ENCODE measurements around the gene ZNF423.

ZNF423 gene

DNA sequence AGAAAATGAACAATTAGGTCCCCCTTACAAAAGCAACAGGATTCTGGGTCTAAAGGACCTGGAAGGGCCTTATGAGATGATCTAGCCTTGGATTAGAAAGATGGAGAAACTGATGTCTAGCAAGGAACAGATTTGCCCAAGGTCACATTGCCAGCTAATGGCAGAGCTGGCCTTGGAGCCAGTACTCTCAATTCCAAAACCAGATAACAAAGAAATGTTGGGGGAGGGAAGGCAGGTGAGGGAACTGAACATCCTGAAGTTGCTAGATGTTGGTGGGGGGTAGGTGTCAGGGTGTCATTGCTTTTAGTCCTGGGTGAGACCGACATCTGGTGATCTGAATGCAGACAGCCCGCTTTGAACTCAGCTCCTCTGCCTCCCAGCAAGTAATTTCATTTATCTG is 11.3 kb upstream of the ZNF423 start:
- no peak for DNase-seq (ENCODE audit: low read depth)
- Histone ChIP-seq H3K4me1 (ENCODE audit: control insufficient read depth, insufficient read depth, low read length) (no peaks in the 10 kb centered on the region), H3K9me3 (ENCODE audit: control insufficient read depth, low read length) (no peaks in the 10 kb centered on the region), H3K36me3 (ENCODE audit: control insufficient read depth, insufficient read depth, low read length, severe bottlenecking) (no peaks in the 10 kb centered on the region), H3K27me3 (replicated peaks; ENCODE audit: control insufficient read depth, insufficient read depth, low read length) (peaks cover 48% of the 10 kb centered on the region), H3K9ac (ENCODE audit: low read length) (no peak overlapping the region), H3K4me3 (ENCODE audit: low read length) (no peak overlapping the region)

DNA sequence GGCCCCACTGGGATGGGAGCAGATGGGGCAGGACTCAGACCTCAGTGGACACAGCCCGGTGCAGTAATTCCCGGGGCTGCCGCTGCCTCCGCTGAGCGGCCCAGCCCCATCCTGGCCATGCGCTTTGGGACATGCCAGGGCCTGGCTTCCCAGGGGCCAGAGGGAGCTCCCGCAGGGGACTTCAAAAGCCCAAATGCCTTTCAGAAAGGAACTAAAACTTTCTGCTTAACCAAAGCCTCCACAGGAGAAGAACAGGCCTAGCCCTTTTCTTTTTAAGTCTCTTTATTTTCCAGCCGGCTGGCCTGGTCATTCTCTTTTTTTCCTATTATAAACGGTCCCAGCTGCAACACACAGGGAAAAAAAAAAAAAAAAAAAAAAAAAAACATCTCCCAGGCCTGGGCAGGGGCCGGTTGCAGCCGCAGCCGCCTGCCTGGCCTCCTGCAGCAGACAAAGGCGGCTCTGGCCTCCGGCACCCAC is 10.7 kb upstream of the ZNF423 start:
- no peaks in the 10 kb centered on the region for H3K9me3 ChIP-seq (ENCODE audit: control insufficient read depth, low read length)
- H3K36me3 ChIP-seq (ENCODE audit: control insufficient read depth, insufficient read depth, low read length, severe bottlenecking) = no peaks in the 10 kb centered on the region
- H3K4me1 ChIP-seq (ENCODE audit: control insufficient read depth, insufficient read depth, low read length) = no peaks in the 10 kb centered on the region
- no peak for DNase-seq (ENCODE audit: low read depth)
- H3K9ac ChIP-seq (ENCODE audit: low read length) = no peak overlapping the region
- H3K27me3 ChIP-seq (replicated peaks; ENCODE audit: control insufficient read depth, insufficient read depth, low read length) = peaks cover 48% of the 10 kb centered on the region
- H3K4me3 ChIP-seq (ENCODE audit: low read length) = no peak overlapping the region

DNA sequence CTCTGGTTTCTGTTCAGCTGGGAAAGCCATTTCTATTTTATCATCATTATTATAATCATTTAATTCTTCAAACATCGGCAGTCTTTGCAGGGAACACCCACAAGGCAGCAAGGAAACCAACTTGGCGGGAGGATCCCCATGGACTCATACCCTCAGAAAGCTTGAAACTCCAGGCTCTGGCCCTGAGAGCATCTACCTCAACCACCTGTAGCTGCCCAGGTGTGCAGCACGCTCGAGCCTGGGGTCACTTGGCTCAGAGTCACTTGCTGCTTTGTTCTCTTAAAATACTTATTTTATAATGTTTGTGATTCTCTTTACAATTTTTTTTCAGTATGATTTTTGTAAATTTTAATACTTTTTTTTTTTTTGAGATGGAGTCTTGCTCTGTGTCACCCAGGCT is 6.8 kb upstream of the ZNF423 start:
- H3K4me1 ChIP-seq (ENCODE audit: control insufficient read depth, insufficient read depth, low read length) = no peaks in the 10 kb centered on the region
- no peak overlapping the region for H3K9ac ChIP-seq (ENCODE audit: low read length)
- no peak for DNase-seq (ENCODE audit: low read depth)
- H3K4me3 ChIP-seq (ENCODE audit: low read length) = no peak overlapping the region
- H3K36me3 ChIP-seq (ENCODE audit: control insufficient read depth, insufficient read depth, low read length, severe bottlenecking) = no peaks in the 10 kb centered on the region
- H3K27me3 ChIP-seq (replicated peaks; ENCODE audit: control insufficient read depth, insufficient read depth, low read length) = peaks cover 31% of the 10 kb centered on the region
- no peaks in the 10 kb centered on the region for H3K9me3 ChIP-seq (ENCODE audit: control insufficient read depth, low read length)

DNA sequence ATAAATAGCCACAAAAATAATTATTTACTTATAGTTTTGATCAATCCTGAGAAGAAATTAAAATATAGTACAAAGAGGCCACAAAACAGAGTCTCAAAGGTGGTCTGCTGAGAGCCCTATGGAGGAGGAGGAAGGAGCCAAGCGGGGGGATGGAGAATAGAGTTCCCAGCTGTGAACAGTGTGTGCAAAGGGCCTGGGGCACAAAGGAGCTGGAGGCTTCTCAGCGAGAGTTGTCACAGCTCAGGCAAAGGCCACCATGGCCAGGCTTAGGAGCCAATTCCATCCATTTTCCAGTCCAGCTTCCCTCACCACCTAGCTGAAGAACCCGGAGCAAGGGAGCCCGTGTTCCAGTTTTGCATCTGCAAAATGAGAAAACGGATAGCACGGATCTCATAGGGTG is 5.4 kb upstream of the ZNF423 start:
- DNase-seq (ENCODE audit: low read depth) = no peak
- Histone ChIP-seq H3K4me3 (ENCODE audit: low read length) (no peak overlapping the region), H3K4me1 (ENCODE audit: control insufficient read depth, insufficient read depth, low read length) (no peaks in the 10 kb centered on the region), H3K9me3 (ENCODE audit: control insufficient read depth, low read length) (no peaks in the 10 kb centered on the region), H3K27me3 (replicated peaks; ENCODE audit: control insufficient read depth, insufficient read depth, low read length) (peaks cover 20% of the 10 kb centered on the region), H3K36me3 (ENCODE audit: control insufficient read depth, insufficient read depth, low read length, severe bottlenecking) (no peaks in the 10 kb centered on the region), H3K9ac (ENCODE audit: low read length) (no peak overlapping the region)

DNA sequence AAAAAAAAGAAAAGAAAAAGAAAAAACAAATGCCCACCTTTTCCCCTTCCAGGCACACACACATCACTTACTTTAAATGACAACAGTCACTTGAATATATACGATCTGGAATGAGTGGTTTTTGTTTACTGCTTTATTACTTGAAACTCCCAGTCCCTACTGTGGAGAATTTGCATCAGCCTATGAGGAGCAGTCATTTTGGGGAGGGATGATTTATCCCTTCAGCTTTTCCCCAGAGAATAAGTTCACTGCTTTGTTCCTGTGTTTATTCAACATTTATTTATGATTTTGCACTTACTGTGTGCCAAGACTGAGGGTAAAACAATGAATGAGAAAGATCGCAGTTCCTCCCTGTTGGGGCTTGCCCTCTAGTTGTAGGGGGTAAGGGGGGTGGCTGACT is 4.7 kb upstream of the ZNF423 start:
- no peaks in the 10 kb centered on the region for H3K9me3 ChIP-seq (ENCODE audit: control insufficient read depth, low read length)
- DNase-seq (ENCODE audit: low read depth) = no peak
- H3K9ac ChIP-seq (ENCODE audit: low read length) = no peak overlapping the region
- H3K27me3 ChIP-seq (replicated peaks; ENCODE audit: control insufficient read depth, insufficient read depth, low read length) = peaks cover 18% of the 10 kb centered on the region
- H3K36me3 ChIP-seq (ENCODE audit: control insufficient read depth, insufficient read depth, low read length, severe bottlenecking) = no peaks in the 10 kb centered on the region
- H3K4me1 ChIP-seq (ENCODE audit: control insufficient read depth, insufficient read depth, low read length) = no peaks in the 10 kb centered on the region
- no peak overlapping the region for H3K4me3 ChIP-seq (ENCODE audit: low read length)

DNA sequence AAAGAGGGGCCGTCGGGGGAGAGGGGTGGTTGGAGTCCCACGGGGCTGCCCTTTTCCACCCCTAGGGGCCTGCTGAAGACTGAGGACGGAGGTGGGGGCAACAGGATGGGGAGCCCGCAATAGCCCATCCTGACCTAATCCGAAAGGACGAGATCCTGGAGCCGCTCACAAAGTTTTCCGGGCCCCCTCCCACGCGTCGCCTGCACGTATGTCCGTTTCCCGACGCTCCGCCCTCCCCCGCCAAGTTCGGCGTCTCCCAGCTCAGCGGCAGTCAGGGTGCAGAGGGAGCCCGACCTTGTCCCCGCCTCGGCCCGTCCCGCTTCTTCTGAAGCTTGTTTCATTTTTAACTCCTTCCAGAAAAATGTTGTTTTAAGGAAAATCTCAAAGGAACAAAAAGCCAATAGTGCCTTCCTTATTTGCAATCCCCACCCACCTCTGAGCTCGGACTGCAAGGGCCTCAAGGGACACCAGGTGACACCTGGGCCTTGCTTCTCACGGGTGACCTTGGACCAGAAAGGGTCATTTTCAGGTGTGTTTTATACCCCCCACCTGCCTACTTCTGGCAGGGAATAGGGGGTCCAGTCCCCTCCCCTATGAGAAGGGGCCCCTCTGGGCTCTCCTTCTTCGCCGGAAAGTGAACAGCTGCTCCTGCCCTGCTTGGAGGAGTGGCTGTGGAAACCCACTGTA is 3.4 kb upstream of the ZNF423 start:
- Histone ChIP-seq H3K27me3 (replicated peaks; ENCODE audit: control insufficient read depth, insufficient read depth, low read length) (peaks cover 7% of the 10 kb centered on the region), H3K9me3 (ENCODE audit: control insufficient read depth, low read length) (no peaks in the 10 kb centered on the region), H3K9ac (ENCODE audit: low read length) (peak overlapping the region; percentile 51), H3K4me3 (ENCODE audit: low read length) (peak overlapping the region; percentile 77), H3K36me3 (ENCODE audit: control insufficient read depth, insufficient read depth, low read length, severe bottlenecking) (no peaks in the 10 kb centered on the region), H3K4me1 (ENCODE audit: control insufficient read depth, insufficient read depth, low read length) (peaks cover 2% of the 10 kb centered on the region)
- DNase-seq (ENCODE audit: low read depth) = peak; percentile 56

DNA sequence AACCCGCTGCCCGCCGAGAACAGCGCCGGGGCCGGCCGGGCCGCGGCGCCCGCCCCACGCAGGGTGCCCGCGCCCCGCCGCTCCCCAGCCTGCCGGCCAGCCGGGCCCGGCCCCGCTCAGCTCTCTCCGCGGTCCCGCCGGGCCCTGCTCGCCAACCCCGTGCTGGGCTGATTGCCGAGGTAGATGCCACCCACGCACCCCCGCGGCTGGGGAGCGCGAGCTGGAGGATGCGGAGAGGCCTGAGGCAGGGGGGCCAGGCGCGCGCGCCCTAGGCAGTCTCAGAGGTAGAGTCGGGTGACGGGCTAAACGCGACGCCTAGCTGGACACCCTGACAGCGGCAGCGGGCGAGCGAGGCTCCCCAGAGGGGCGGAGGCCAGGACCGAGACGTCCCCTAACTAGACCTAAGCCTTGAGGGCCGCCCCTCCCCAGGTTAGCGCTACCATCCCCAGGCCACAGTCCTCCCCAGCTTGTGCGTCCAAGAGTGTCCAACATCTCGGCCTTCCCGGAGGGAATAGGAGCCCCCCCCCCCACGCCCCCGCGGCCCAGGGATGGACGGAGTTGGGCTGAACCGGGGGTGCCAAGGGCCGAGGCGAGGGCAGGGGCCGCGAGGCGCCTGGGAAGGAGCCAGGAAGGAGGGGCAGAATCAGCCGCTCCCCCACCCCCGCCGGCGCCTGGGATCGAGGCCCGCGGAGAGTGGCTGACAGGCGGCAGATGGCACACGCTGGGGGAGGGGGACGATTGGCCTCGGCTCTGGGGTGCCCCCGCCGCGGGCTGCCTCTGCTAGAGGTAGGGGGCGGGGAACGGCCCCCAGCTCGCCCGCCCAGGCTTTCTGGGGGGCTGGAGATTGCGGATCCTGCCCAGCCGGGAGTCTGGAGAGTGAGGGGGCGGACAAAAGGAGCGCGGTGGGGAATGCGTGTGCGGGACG is 2.5 kb upstream of the ZNF423 start:
- Histone ChIP-seq H3K4me3 (ENCODE audit: low read length) (peak overlapping the region; percentile 78), H3K4me1 (ENCODE audit: control insufficient read depth, insufficient read depth, low read length) (peaks cover 10% of the 10 kb centered on the region), H3K36me3 (ENCODE audit: control insufficient read depth, insufficient read depth, low read length, severe bottlenecking) (no peaks in the 10 kb centered on the region), H3K9ac (ENCODE audit: low read length) (peak overlapping the region; percentile 82), H3K27me3 (replicated peaks; ENCODE audit: control insufficient read depth, insufficient read depth, low read length) (peaks cover 3% of the 10 kb centered on the region), H3K9me3 (ENCODE audit: control insufficient read depth, low read length) (no peaks in the 10 kb centered on the region)
- peak; percentile 80 for DNase-seq (ENCODE audit: low read depth)

DNA sequence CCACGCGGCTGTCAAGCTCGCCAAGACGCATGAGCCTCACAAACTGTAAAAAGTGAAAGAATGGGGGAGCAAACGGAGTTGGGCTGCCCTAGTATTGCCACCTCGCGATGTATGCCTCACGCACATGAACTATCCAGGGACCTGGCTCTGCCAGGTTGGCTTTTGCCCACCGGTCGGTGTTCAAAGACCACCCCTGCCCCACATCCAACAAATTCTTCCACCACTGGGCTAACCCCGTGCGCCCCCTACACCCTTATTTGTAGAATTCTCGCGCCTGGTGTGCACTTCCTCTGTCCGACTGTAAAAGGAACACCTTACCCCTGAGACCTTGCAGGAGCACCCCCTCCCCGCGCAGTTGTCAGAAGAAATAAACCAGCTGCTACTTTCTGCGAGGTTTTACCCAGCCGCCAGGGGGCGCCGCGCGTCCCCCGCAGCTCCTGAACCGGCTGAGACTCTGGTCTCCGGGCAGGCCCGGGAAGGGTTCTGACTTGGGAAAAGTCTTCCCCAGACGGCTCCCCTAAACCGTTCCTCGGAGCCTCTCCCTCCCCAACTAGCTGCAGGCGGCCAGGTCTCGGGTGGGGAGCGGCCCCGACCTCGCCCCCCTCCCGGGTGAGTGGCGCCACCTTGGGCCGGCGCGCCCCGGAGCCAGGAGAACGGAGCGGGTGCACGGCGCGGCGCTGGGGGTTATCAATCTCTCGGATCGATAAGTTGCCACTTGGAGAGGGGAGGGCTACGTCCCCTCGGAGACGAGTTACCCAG is 1.7 kb upstream of the ZNF423 start:
- peak; percentile 73 for DNase-seq (ENCODE audit: low read depth)
- peak overlapping the region; percentile 78 for H3K4me3 ChIP-seq (ENCODE audit: low read length)
- H3K36me3 ChIP-seq (ENCODE audit: control insufficient read depth, insufficient read depth, low read length, severe bottlenecking) = no peaks in the 10 kb centered on the region
- H3K9ac ChIP-seq (ENCODE audit: low read length) = peak overlapping the region; percentile 82
- no peaks in the 10 kb centered on the region for H3K9me3 ChIP-seq (ENCODE audit: control insufficient read depth, low read length)
- peaks cover 13% of the 10 kb centered on the region for H3K4me1 ChIP-seq (ENCODE audit: control insufficient read depth, insufficient read depth, low read length)
- H3K27me3 ChIP-seq (replicated peaks; ENCODE audit: control insufficient read depth, insufficient read depth, low read length) = no peaks in the 10 kb centered on the region

DNA sequence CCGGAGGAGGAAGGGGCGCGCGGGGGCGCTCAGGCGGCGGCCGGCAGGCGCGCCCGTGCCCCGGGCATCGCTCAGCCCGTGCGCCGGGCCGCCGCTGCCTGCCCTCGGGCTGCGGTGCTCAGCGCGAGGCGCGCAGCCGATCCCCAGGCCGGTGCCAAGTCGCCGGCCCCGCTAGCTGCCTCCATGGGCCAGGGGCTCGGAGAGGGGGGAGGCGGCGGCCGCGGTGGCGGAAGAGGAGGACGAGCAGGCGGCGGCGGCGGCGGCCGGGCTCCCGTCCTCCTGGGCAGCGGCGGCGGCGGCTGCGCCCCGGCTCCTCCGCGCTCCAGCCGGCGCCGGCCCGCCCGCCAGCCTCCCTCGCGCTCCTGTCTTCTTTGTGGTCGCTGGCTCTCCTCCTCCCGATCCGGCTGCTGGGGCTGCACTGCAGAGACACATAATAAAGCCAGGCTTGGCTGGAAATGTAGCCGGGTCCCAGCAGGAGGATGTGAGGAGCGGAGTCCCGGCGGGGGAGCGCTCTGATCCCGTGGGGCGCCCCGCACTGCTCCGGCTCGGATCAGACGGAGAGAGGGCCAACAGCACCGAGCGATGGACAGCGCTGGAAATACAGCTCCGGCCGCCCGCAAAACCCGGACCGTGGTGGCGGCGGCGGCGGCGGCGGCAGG is 889 bp upstream of the ZNF423 start:
- peak; percentile 92 for DNase-seq (ENCODE audit: low read depth)
- Histone ChIP-seq H3K36me3 (ENCODE audit: control insufficient read depth, insufficient read depth, low read length, severe bottlenecking) (no peaks in the 10 kb centered on the region), H3K4me1 (ENCODE audit: control insufficient read depth, insufficient read depth, low read length) (peaks cover 16% of the 10 kb centered on the region), H3K27me3 (replicated peaks; ENCODE audit: control insufficient read depth, insufficient read depth, low read length) (no peaks in the 10 kb centered on the region), H3K9me3 (ENCODE audit: control insufficient read depth, low read length) (no peaks in the 10 kb centered on the region), H3K4me3 (ENCODE audit: low read length) (peak overlapping the region; percentile 78), H3K9ac (ENCODE audit: low read length) (peak overlapping the region; percentile 82)

DNA sequence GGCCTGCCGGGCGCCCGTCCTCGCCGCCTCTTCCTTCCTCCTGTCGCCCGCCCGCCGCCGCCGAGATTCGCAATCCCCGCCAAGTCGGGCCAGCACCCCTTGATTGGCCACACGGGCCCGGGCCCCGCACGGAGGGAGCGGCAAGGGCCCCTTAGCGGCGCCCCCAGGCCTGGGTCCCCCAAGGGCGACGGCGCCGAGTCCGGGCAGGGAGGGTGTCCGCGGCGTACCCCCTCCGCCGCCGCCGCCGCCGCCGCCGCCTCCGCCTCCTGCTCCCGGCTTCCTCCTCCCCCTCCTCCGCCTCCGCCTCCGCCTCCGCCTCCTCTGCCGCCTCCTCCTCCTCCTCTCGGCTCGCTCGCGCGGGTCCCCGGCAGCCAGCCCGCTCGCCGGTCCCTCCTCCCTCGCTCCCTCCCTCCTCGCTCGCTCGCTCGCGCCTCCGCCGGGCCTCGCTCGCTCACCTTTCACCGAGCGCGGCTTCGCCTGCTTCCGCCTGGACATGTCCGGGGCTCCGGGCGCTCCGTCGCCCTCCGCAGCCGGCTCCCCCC is 561 bp downstream of the ZNF423 start:
- peak; percentile 94 for DNase-seq (ENCODE audit: low read depth)
- H3K27me3 ChIP-seq (replicated peaks; ENCODE audit: control insufficient read depth, insufficient read depth, low read length) = no peaks in the 10 kb centered on the region
- peak overlapping the region; percentile 90 for H3K9ac ChIP-seq (ENCODE audit: low read length)
- peaks cover 25% of the 10 kb centered on the region for H3K4me1 ChIP-seq (ENCODE audit: control insufficient read depth, insufficient read depth, low read length)
- H3K4me3 ChIP-seq (ENCODE audit: low read length) = peak overlapping the region; percentile 81
- no peaks in the 10 kb centered on the region for H3K36me3 ChIP-seq (ENCODE audit: control insufficient read depth, insufficient read depth, low read length, severe bottlenecking)
- no peaks in the 10 kb centered on the region for H3K9me3 ChIP-seq (ENCODE audit: control insufficient read depth, low read length)
